ENCODE results near the gene MAS1L. TPM values are rescaled to one million over a fixed set of nuclear protein-coding genes. Genes with fewer than 3 reads are reported as not detected.

Gene MAS1L
- total and polyA plus RNA-seq, 3 donors from 2014 or later, result not detected

GRCh38 chr6:29509239-29509638, 21.5 kb upstream of the MAS1L start:
- intact Hi-C loops (cut with DNase I; ENCODE audit: low total_unique reads), result no loop called here
- TF ChIP-seq POLR2A (IDR thresholded peaks at IDR 0.05), result no peak
- TF ChIP-seq, protein P1, sequence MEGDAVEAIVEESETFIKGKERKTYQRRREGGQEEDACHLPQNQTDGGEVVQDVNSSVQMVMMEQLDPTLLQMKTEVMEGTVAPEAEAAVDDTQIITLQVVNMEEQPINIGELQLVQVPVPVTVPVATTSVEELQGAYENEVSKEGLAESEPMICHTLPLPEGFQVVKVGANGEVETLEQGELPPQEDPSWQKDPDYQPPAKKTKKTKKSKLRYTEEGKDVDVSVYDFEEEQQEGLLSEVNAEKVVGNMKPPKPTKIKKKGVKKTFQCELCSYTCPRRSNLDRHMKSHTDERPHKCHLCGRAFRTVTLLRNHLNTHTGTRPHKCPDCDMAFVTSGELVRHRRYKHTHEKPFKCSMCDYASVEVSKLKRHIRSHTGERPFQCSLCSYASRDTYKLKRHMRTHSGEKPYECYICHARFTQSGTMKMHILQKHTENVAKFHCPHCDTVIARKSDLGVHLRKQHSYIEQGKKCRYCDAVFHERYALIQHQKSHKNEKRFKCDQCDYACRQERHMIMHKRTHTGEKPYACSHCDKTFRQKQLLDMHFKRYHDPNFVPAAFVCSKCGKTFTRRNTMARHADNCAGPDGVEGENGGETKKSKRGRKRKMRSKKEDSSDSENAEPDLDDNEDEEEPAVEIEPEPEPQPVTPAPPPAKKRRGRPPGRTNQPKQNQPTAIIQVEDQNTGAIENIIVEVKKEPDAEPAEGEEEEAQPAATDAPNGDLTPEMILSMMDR (IDR thresholded peaks at IDR 0.05), result no peak

DNA sequence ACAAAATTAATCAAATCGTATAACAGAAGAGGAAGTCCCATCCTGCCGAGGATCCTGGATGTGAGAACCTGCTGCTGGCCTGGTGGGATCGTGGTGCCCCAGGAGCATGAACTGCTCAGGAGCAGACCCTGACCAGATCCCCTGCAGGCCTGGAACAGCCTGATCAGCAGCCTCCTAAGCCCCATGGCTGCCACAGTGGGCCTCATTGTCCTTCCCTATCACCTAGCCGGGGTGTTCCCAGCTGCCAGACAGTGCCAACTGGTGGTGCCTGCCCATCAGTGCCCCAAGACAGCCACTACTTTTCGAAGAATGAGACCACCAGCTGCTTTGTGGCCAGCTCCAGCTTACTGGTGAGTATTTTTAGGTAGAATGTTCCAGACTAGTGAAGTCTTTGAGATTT, 19.6 kb upstream of the MAS1L start:
- Histone ChIP-seq H3K9me3 (no peaks in the 10 kb centered on the region), H3K4me3 (no peak overlapping the region), H3K27me3 (no peaks in the 10 kb centered on the region), H3K27ac (no peak overlapping the region), H3K4me1 (no peaks in the 10 kb centered on the region), H3K36me3 (ENCODE audit: low read depth, missing control alignments) (no peaks in the 10 kb centered on the region)
- intact Hi-C loops (cut with DNase I; ENCODE audit: low total_unique reads), result no loop called here
- TF ChIP-seq, protein P1 (IDR thresholded peaks at IDR 0.05), result no peak
- TF ChIP-seq POLR2A (IDR thresholded peaks at IDR 0.05), result no peak
- 88 to 93% methylated on average over 4 to 5 of the region's 5 CpGs for WGBS, 2 donors
- no peak for DNase-seq

More at GRCh38 chr6:29509239-29509638, 21.5 kb upstream of the MAS1L start:
- WGBS, 2 donors, result 71 to 89% methylated on average over 4 to 6 of the region's 6 CpGs
- Histone ChIP-seq H3K4me1 (no peaks in the 10 kb centered on the region), H3K9me3 (no peaks in the 10 kb centered on the region), H3K27me3 (no peaks in the 10 kb centered on the region), H3K4me3 (no peak overlapping the region), H3K27ac (no peak overlapping the region), H3K36me3 (ENCODE audit: low read depth, missing control alignments) (no peaks in the 10 kb centered on the region)
- no peak for DNase-seq

DNA sequence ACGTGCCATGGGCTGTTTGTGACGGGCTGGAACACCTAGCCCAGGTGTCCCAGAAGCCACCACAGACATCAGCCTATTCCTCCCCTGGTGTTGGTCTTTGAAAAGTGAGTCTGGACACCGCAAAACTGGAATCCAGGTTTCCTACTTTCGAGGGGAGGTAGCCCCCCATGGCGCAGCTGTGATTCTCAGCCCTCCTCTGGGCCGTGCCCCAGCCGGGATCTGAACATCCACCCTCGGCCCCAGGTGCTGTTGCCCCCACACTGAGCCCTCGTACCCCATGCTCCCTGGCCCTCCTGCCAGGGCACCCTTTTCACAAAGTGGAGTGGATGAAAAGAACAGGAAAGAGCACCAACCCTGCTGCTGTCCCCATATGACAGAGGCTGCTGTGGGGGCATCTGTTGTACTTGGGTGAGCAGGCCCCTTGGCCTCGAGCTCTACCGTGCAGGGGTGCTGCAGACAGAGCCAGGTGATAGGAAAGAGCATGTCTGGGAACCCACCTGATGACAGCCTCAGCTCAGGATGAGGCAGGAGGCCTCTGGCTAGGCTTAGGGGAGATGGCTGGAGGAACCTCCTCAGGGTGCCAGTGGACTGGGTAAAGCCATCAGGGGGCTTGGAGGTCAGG, 18.8 kb upstream of the MAS1L start:
- intact Hi-C loops (cut with DNase I; ENCODE audit: low total_unique reads), result no loop called here
- no peak overlapping the region for H3K27ac ChIP-seq
- no peak overlapping the region for H3K4me3 ChIP-seq
- H3K9me3 ChIP-seq, result no peaks in the 10 kb centered on the region
- 89 to 90% methylated on average over 6 to 11 of the region's 11 CpGs for WGBS, 2 donors
- TF ChIP-seq, protein P1 (IDR thresholded peaks at IDR 0.05), result no peak
- TF ChIP-seq POLR2A (IDR thresholded peaks at IDR 0.05), result no peak
- no peaks in the 10 kb centered on the region for H3K27me3 ChIP-seq
- no peak for DNase-seq
- no peaks in the 10 kb centered on the region for H3K36me3 ChIP-seq (ENCODE audit: low read depth, missing control alignments)
- H3K4me1 ChIP-seq, result no peaks in the 10 kb centered on the region

- Histone ChIP-seq H3K4me1 (no peaks in the 10 kb centered on the region), H3K27me3 (no peaks in the 10 kb centered on the region), H3K4me3 (no peak overlapping the region), H3K9me3 (no peaks in the 10 kb centered on the region), H3K27ac (no peak overlapping the region), H3K36me3 (ENCODE audit: low read depth, missing control alignments) (no peaks in the 10 kb centered on the region)
- DNase-seq, result no peak
- TF ChIP-seq, protein P1 (IDR thresholded peaks at IDR 0.05), result no peak
- TF ChIP-seq POLR2A (IDR thresholded peaks at IDR 0.05), result no peak
- intact Hi-C loops (cut with DNase I; ENCODE audit: low total_unique reads), result no loop called here
- WGBS, 2 donors, result 97% methylated on average over 3 of the region's 3 CpGs
Observed at GRCh38 chr6:29505808-29506207, 18.1 kb upstream of the MAS1L start.

DNA sequence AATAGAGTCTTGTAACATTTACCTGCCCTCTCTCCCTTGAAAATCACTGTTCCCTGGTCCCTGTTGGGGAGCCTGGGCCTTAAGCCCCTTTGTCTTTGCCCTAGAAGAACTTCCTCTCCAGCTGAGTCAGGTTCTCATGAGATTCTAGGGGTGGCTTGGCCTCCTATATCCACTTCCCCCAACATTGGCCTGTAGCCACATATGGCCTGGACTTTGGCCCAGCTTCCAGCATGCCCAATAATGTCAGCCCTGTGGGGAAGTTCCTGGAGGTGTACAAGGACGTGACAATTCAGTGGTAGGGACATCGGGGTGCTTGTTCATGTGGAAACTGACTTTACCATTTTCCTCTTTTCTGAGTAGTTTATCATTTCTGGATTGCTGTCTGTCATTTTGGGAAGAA, 17.2 kb upstream of the MAS1L start:
- no peak overlapping the region for H3K27ac ChIP-seq
- TF ChIP-seq POLR2A (IDR thresholded peaks at IDR 0.05), result no peak
- TF ChIP-seq, protein P1 (IDR thresholded peaks at IDR 0.05), result no peak
- no peak for DNase-seq
- whole genome bisulfite sequencing, 2 donors, result 84 to 88% methylated on average over 2 of the region's 2 CpGs
- H3K4me1 ChIP-seq, result no peaks in the 10 kb centered on the region
- no peak overlapping the region for H3K4me3 ChIP-seq
- intact Hi-C loops (cut with DNase I; ENCODE audit: low total_unique reads), result no loop called here
- H3K36me3 ChIP-seq (ENCODE audit: low read depth, missing control alignments), result no peaks in the 10 kb centered on the region
- no peaks in the 10 kb centered on the region for H3K27me3 ChIP-seq
- H3K9me3 ChIP-seq, result no peaks in the 10 kb centered on the region
